ENCODE results near the gene WNK1.
A peak's percentile ranks its signal among the peaks of the same experiment; 100 is the strongest.
"Not testable (repeated sequence)": the region's sequence is repeated elsewhere in the genome, so short reads cannot be mapped to it uniquely, and the experiment has no call there.

WNK1 gene

GRCh38 chr12:818733-819132 lies 66.4 kb downstream of the WNK1 start:
- DNase-seq = no peak

- no peak for DNase-seq
Observed at GRCh38 chr12:820336-820735, 68.0 kb downstream of the WNK1 start.

GRCh38 chr12:823028-823698 lies 70.8 kb downstream of the WNK1 start:
- DNase-seq = peak; percentile 96

- no peak for DNase-seq
Observed at GRCh38 chr12:826331-826730, 74.0 kb downstream of the WNK1 start.

- DNase-seq = no peak
Observed at GRCh38 chr12:828726-829395, 76.5 kb downstream of the WNK1 start.

- no peak for DNase-seq
Observed at GRCh38 chr12:830111-830867, 77.9 kb downstream of the WNK1 start.

GRCh38 chr12:835754-836518 lies 83.6 kb downstream of the WNK1 start:
- DNase-seq = peak; percentile 4

GRCh38 chr12:836952-837351 lies 84.6 kb downstream of the WNK1 start:
- peak; percentile 25 for DNase-seq

- no peak for DNase-seq
Observed at GRCh38 chr12:837548-837947, 85.2 kb downstream of the WNK1 start.

- no peak for DNase-seq
Observed at GRCh38 chr12:843609-844008, 91.2 kb downstream of the WNK1 start.

- DNase-seq = no peak
Observed at GRCh38 chr12:846421-846820, 94.0 kb downstream of the WNK1 start.

GRCh38 chr12:848173-848865 lies 95.9 kb downstream of the WNK1 start:
- peak; percentile 1 for DNase-seq

- no peak for DNase-seq
Observed at GRCh38 chr12:848882-849527, 96.6 kb downstream of the WNK1 start.

GRCh38 chr12:849733-850437 lies 97.5 kb downstream of the WNK1 start:
- DNase-seq = not testable (repeated sequence)

- DNase-seq = no peak
Observed at GRCh38 chr12:851343-851742, 99.0 kb downstream of the WNK1 start.

- DNase-seq = peak; percentile 44
Observed at GRCh38 chr12:851913-852312, 99.5 kb downstream of the WNK1 start.

GRCh38 chr12:852864-853263 lies 100.5 kb downstream of the WNK1 start:
- DNase-seq = no peak

GRCh38 chr12:857611-858010 lies 105.2 kb downstream of the WNK1 start:
- DNase-seq = no peak

- DNase-seq = no peak
Observed at GRCh38 chr12:862303-862911, 110.0 kb downstream of the WNK1 start.

GRCh38 chr12:863285-863684 lies 110.9 kb downstream of the WNK1 start:
- DNase-seq = no peak

- DNase-seq = no peak
Observed at GRCh38 chr12:865614-866013, 113.2 kb downstream of the WNK1 start.

All from MV-4-11 (cell line).